ENCODE results near the gene KIAA0232. TPM values are rescaled to one million over a fixed set of nuclear protein-coding genes. Genes with fewer than 3 reads are reported as not detected.

The KIAA0232 gene
- total RNA-seq, 1 experiment from 2014 or later: 28.5 TPM

- Mint-ChIP-seq H3K36me3 (ENCODE audit: insufficient read depth in 1 of 3, low read depth in 3 of 3) (peaks cover 29 to 46% (median 45%) of the 10 kb centered on the region in 3 experiments), H3K27ac (peak overlapping the region in 1 of 3 experiments; percentile 91; a peak in 2 of 7 replicates), H3K4me3 (peak overlapping the region in 1 of 2 experiments; percentile 27; a peak in 1 of 5 replicates), H3K27me3 (ENCODE audit: low read depth) (no peaks in the 10 kb centered on the region), H3K9me3 (peaks cover under 1 to 7% of the 10 kb centered on the region in 2 experiments; a peak in 1 of 5 replicates), H3K4me1 (peaks cover 46 to 59% of the 10 kb centered on the region in 2 experiments)
- Histone ChIP-seq H3K4me2 (ENCODE audit: insufficient read depth, insufficient read length, low read length) (peak overlapping the region; percentile 39), H2BK12ac (ENCODE audit: insufficient read length, low read depth, low read length) (no peak overlapping the region), H2BK15ac (ENCODE audit: low read depth, low read length) (no peak overlapping the region), H3K56ac (ENCODE audit: insufficient read length, low read depth, low read length) (no peak overlapping the region), H2BK5ac (ENCODE audit: insufficient read length, low read length) (no peak overlapping the region), H3T11ph (ENCODE audit: low read length) (no peak overlapping the region), H2AFZ (ENCODE audit: low read length) (no peak overlapping the region), H3K9ac (ENCODE audit: extremely low read depth, insufficient read length, low read length) (no peak overlapping the region), H3K79me2 (ENCODE audit: insufficient read depth, low read length) (peaks cover 2% of the 10 kb centered on the region; the same call in 1 of the 2 replicates), H2BK20ac (ENCODE audit: low read depth, low read length, poor library complexity, severe bottlenecking) (no peak overlapping the region), H3K23ac (ENCODE audit: insufficient read length, low read depth, low read length) (no peak overlapping the region), H2BK120ac (ENCODE audit: low read depth, low read length, poor library complexity, severe bottlenecking) (no peak overlapping the region), H4K20me1 (ENCODE audit: control insufficient read depth, insufficient read depth, insufficient read length) (no peaks in the 10 kb centered on the region), H2AK5ac (ENCODE audit: insufficient read length, low read length) (no peak overlapping the region), H3K79me1 (ENCODE audit: insufficient read depth, low read depth, low read length, poor library complexity, severe bottlenecking) (no peaks in the 10 kb centered on the region), H4K8ac (replicated peaks; ENCODE audit: insufficient read length, low read depth, low read length) (no peak overlapping the region), H3K4me1 (ENCODE audit: insufficient read depth, low read length) (peaks cover 11% of the 10 kb centered on the region), H3K9me3 (ENCODE audit: control insufficient read depth, low read depth, low read length) (peaks cover 2% of the 10 kb centered on the region), H3K4ac (ENCODE audit: low read depth, low read length) (no peak overlapping the region), H3K23me2 (ENCODE audit: insufficient read length, low read depth, low read length, poor library complexity, severe bottlenecking) (no peaks in the 10 kb centered on the region), H3K27ac (ENCODE audit: insufficient read length, low read depth, low read length) (no peak overlapping the region), H3K14ac (ENCODE audit: insufficient read depth, low read length) (no peak overlapping the region), H4K5ac (ENCODE audit: insufficient read length, low read depth, low read length) (no peak overlapping the region), H4K91ac (ENCODE audit: insufficient read length, low read depth, low read length) (no peak overlapping the region), H3K27me3 (ENCODE audit: insufficient read depth, low read length) (no peaks in the 10 kb centered on the region), H3K18ac (ENCODE audit: insufficient read length, low read depth, low read length) (no peak overlapping the region)
- TF ChIP-seq CTCF (conservative IDR thresholded peaks at IDR 0.05): no peak
- WGBS (ENCODE audit: extremely low coverage, insufficient read length, low lambda C conversion rate): no CpG with 5 or more reads among the region's 2 CpGs
- no peak for DNase-seq
Observed at GRCh38 chr4:6847178-6847577, 64.7 kb downstream of the KIAA0232 start.

Measured in H9 (cell line).